Muscle layer of duodenum (tissue), 2 donors: Measurements from ENCODE around the gene COMMD9.

Experiments
- H3K27ac ChIP-seq: one replicate; pipeline ENCODE4 v1.7.0; 2013; ENCODE audit warnings: mild to moderate bottlenecking, low read length
- H3K27me3 ChIP-seq: one replicate; pipeline ENCODE4 v1.7.0; 2013; ENCODE audit warnings: low read depth, mild to moderate bottlenecking, control low read depth, low read length
- H3K36me3 ChIP-seq, 2 donors: one replicate each; pipeline ENCODE4 v1.7.0; 2013; ENCODE audit warnings: low read length in 2 of 2, control low read depth in 1 of 2, mild to moderate bottlenecking in 1 of 2; ENCODE audit not compliant: insufficient read depth in 2 of 2, control insufficient read depth in 1 of 2
- H3K4me1 ChIP-seq, 2 donors: one replicate each; pipeline ENCODE4 v1.7.0; 2013; ENCODE audit warnings: low read length in 2 of 2, mild to moderate bottlenecking in 2 of 2, control low read depth in 1 of 2, moderate library complexity in 1 of 2; ENCODE audit not compliant: insufficient read depth in 2 of 2, control insufficient read depth in 1 of 2
- H3K4me3 ChIP-seq, 2 donors: one replicate each; pipeline ENCODE4 v1.7.0; 2013; ENCODE audit warnings: low read length in 2 of 2, low read depth in 1 of 2, mild to moderate bottlenecking in 1 of 2
- H3K9me3 ChIP-seq, 2 donors: one replicate each; pipeline ENCODE4 v1.7.0; 2013; ENCODE audit warnings: low read length in 2 of 2, control low read depth in 1 of 2, mild to moderate bottlenecking in 1 of 2; ENCODE audit not compliant: control insufficient read depth in 1 of 2
- donor health status: healthy.

COMMD9 gene

GRCh38 chr11:36248436-36248835 is 40.8 kb downstream of the COMMD9 start:
- H3K27me3 ChIP-seq: no peaks in the 10 kb centered on the region
- H3K4me1 ChIP-seq: no peaks in the 10 kb centered on the region
- peaks cover 0 to 6% of the 10 kb centered on the region in 2 donors for H3K9me3 ChIP-seq
- H3K36me3 ChIP-seq: no peaks in the 10 kb centered on the region
- no peak overlapping the region for H3K4me3 ChIP-seq
- no peak overlapping the region for H3K27ac ChIP-seq

DNA sequence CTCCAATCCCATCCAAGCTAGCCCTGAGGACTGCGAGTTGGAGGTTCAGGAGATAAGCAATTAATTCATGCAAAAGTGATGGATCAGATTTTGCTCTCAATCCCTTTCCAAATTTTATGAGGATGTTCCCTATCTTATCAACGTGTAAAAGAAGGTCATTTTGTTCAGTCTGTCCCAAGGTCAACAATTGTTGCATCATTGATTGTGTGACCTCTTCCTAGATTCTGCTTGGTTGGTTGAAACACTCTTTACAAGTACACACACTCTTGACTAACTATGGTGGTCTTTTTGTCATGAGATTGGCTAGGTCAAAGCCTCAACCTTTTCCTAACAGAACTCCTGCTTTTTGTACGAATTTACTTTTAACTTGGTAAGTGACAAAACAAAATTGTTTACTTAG is 41.7 kb downstream of the COMMD9 start:
- peaks cover 0 to 6% of the 10 kb centered on the region in 2 donors for H3K9me3 ChIP-seq

GRCh38 chr11:36243641-36244040 is 45.6 kb downstream of the COMMD9 start:
- no peak overlapping the region for H3K27ac ChIP-seq
- H3K27me3 ChIP-seq: no peaks in the 10 kb centered on the region
- no peak overlapping the region for H3K4me3 ChIP-seq
- H3K9me3 ChIP-seq: no peaks in the 10 kb centered on the region
- no peaks in the 10 kb centered on the region for H3K36me3 ChIP-seq
- H3K4me1 ChIP-seq: no peaks in the 10 kb centered on the region

More for the DNA sequence above, 41.7 kb downstream of the COMMD9 start:
- H3K27me3 ChIP-seq: no peaks in the 10 kb centered on the region
- no peak overlapping the region for H3K4me3 ChIP-seq
- no peaks in the 10 kb centered on the region for H3K36me3 ChIP-seq
- no peak overlapping the region for H3K27ac ChIP-seq
- H3K4me1 ChIP-seq: no peaks in the 10 kb centered on the region

- H3K9me3 ChIP-seq: no peaks in the 10 kb centered on the region
- H3K27me3 ChIP-seq: no peaks in the 10 kb centered on the region
- no peaks in the 10 kb centered on the region for H3K36me3 ChIP-seq
- H3K27ac ChIP-seq: no peak overlapping the region
- no peak overlapping the region for H3K4me3 ChIP-seq
- no peaks in the 10 kb centered on the region for H3K4me1 ChIP-seq
Measured at GRCh38 chr11:36241497-36241896, 47.7 kb downstream of the COMMD9 start.

- Histone ChIP-seq H3K27ac (no peak overlapping the region), H3K36me3 (no peaks in the 10 kb centered on the region), H3K4me1 (no peaks in the 10 kb centered on the region), H3K4me3 (no peak overlapping the region), H3K9me3 (no peaks in the 10 kb centered on the region), H3K27me3 (no peaks in the 10 kb centered on the region)
Measured at GRCh38 chr11:36240801-36241200, 48.4 kb downstream of the COMMD9 start.

- Histone ChIP-seq H3K4me1 (no peaks in the 10 kb centered on the region), H3K27me3 (no peaks in the 10 kb centered on the region), H3K9me3 (no peaks in the 10 kb centered on the region), H3K27ac (no peak overlapping the region), H3K4me3 (no peak overlapping the region), H3K36me3 (no peaks in the 10 kb centered on the region)
Measured at GRCh38 chr11:36240173-36240572, 49.1 kb downstream of the COMMD9 start.

GRCh38 chr11:36239636-36240035 is 49.6 kb downstream of the COMMD9 start:
- Histone ChIP-seq H3K9me3 (no peaks in the 10 kb centered on the region), H3K36me3 (no peaks in the 10 kb centered on the region), H3K27me3 (no peaks in the 10 kb centered on the region), H3K4me3 (no peak overlapping the region), H3K27ac (no peak overlapping the region), H3K4me1 (no peaks in the 10 kb centered on the region)

GRCh38 chr11:36238881-36239280 is 50.3 kb downstream of the COMMD9 start:
- no peaks in the 10 kb centered on the region for H3K9me3 ChIP-seq
- no peaks in the 10 kb centered on the region for H3K4me1 ChIP-seq
- H3K27me3 ChIP-seq: no peaks in the 10 kb centered on the region
- H3K27ac ChIP-seq: no peak overlapping the region
- H3K4me3 ChIP-seq: no peak overlapping the region
- no peaks in the 10 kb centered on the region for H3K36me3 ChIP-seq

- H3K36me3 ChIP-seq: no peaks in the 10 kb centered on the region
- no peaks in the 10 kb centered on the region for H3K9me3 ChIP-seq
- no peak overlapping the region for H3K27ac ChIP-seq
- no peaks in the 10 kb centered on the region for H3K27me3 ChIP-seq
- peaks cover 0 to under 1% of the 10 kb centered on the region in 2 donors for H3K4me1 ChIP-seq
- no peak overlapping the region for H3K4me3 ChIP-seq
Measured at GRCh38 chr11:36238036-36238631, 51.1 kb downstream of the COMMD9 start.

DNA sequence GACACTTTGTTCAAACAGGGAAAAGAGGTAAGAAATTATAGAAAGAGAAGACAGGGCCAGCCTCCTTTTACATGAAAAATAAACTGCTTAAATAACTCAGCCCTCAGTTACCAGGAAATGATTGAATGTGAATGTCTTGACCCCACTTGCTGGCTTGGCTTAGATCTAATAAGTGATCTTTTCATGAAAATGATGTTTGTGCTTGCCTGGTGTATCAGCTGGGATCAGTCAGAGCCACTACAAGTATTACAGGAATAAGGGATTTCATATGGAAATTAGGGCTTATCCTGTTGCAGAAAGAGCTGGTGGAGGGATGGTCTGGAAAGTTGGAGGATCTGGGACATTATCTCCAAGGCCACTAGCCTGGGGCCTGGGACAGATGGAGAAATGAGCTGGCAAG is 51.8 kb downstream of the COMMD9 start:
- Histone ChIP-seq H3K4me3 (no peak overlapping the region), H3K27me3 (no peaks in the 10 kb centered on the region), H3K9me3 (no peaks in the 10 kb centered on the region), H3K27ac (no peak overlapping the region), H3K36me3 (no peaks in the 10 kb centered on the region), H3K4me1 (peaks cover 0 to 3% of the 10 kb centered on the region in 2 donors)

DNA sequence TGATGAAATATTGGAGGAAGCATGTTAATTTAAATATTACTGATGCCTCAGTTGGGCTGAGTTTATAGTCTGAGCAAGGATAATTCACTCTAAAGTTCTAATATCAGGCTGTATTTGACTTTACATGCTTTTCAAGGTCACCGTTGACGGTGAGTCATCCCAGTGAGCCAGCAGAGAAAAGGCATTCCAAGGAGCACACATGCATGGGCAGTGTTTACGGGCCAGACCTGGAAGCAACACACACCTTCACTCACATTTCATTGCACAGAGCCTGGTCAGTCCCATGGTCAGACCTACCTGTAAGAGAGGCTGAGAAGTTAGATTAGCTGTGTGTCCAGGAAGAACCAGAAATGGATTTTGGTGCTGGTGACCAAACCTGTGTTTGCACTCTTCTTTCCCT is 53.5 kb downstream of the COMMD9 start:
- Histone ChIP-seq H3K27ac (no peak overlapping the region), H3K9me3 (no peaks in the 10 kb centered on the region), H3K36me3 (no peaks in the 10 kb centered on the region), H3K4me1 (peaks cover 0 to 5% of the 10 kb centered on the region in 2 donors), H3K4me3 (no peak overlapping the region), H3K27me3 (no peaks in the 10 kb centered on the region)

DNA sequence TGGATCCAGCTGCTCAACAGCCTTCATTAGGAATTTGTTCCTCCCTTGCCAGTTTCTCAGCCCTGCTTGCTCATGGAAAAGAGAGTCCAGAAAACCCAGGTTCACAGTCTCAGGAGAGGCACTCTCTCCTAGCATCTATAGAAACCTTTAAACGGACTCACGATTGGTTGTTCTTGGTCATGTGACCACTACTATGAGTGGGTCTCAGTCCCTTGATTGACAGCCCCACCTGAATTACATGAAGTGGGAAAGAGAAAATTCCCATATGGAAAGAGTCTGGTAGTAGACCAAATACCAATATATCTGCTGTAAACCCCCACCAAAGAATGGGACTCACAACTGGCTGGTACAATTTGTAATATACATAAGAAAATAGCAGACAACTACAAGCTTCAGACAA is 54.4 kb downstream of the COMMD9 start:
- no peak overlapping the region for H3K4me3 ChIP-seq
- no peaks in the 10 kb centered on the region for H3K36me3 ChIP-seq
- no peaks in the 10 kb centered on the region for H3K27me3 ChIP-seq
- no peak overlapping the region for H3K27ac ChIP-seq
- H3K4me1 ChIP-seq: peaks cover 0 to 8% of the 10 kb centered on the region in 2 donors
- H3K9me3 ChIP-seq: no peaks in the 10 kb centered on the region
